Esophagus muscularis mucosa (tissue), 3 donors: ENCODE data around the gene STON2.

Experiments used
- CTCF ChIP-seq, 3 experiments: fragments of 200-600 bp in 2 of 3; fragments of 450-650 bp in 1 of 3; sonication (generic) in 2 of 3; IDR thresholded peaks; one replicate each; pipeline ENCODE4 v1.5.1; 2017 to 2019; ENCODE audit warnings: antibody characterized with exemption in 3 of 3, mild to moderate bottlenecking in 2 of 3, moderate library complexity in 1 of 3
- POLR2AphosphoS5 ChIP-seq, 2 donors: sonication (generic); formaldehyde crosslinking; IDR thresholded peaks; one replicate each; pipeline ENCODE4 v1.6.1; 2017; ENCODE audit warnings: antibody characterized with exemption in 2 of 2

- TF ChIP-seq CTCF (IDR thresholded peaks at IDR 0.05) (no peak), POLR2AphosphoS5 (IDR thresholded peaks at IDR 0.05) (no peak)
Observed at GRCh38 chr14:81449576-81449975, 49.5 kb upstream of the STON2 start.
